ENCODE measurements around the gene RAI1.

Gene RAI1

GRCh38 chr17:17719199-17719940, 38.1 kb downstream of the RAI1 start:
- no peak for DNase-seq

GRCh38 chr17:17719966-17720543, 38.8 kb downstream of the RAI1 start:
- no peak for DNase-seq

- DNase-seq = no peak
Observed at GRCh38 chr17:17721140-17721668, 39.9 kb downstream of the RAI1 start.

- no peak for DNase-seq
Observed at GRCh38 chr17:17722081-17722905, 41.0 kb downstream of the RAI1 start.

- no peak for DNase-seq
Observed at GRCh38 chr17:17722906-17723353, 41.7 kb downstream of the RAI1 start.

- DNase-seq = no peak
Observed at GRCh38 chr17:17723354-17724261, 42.4 kb downstream of the RAI1 start.

- peak in 1 of 2 donors; percentile 15 for DNase-seq
Observed at GRCh38 chr17:17724307-17725010, 43.2 kb downstream of the RAI1 start.

- no peak for DNase-seq
Observed at GRCh38 chr17:17725011-17725751, 43.9 kb downstream of the RAI1 start.

GRCh38 chr17:17725752-17726457, 44.6 kb downstream of the RAI1 start:
- no peak for DNase-seq

GRCh38 chr17:17726458-17727060, 45.3 kb downstream of the RAI1 start:
- DNase-seq = no peak

- DNase-seq = no peak
Observed at GRCh38 chr17:17727111-17727659, 45.9 kb downstream of the RAI1 start.

- no peak for DNase-seq
Observed at GRCh38 chr17:17728146-17728545, 46.9 kb downstream of the RAI1 start.

- DNase-seq = no peak
Observed at GRCh38 chr17:17728550-17729251, 47.4 kb downstream of the RAI1 start.

- peak; percentile 72 to 73 for DNase-seq
Observed at GRCh38 chr17:17729620-17730249, 48.5 kb downstream of the RAI1 start.

- DNase-seq = no peak
Observed at GRCh38 chr17:17730250-17730935, 49.1 kb downstream of the RAI1 start.

GRCh38 chr17:17732444-17732843, 51.2 kb downstream of the RAI1 start:
- no peak for DNase-seq

- DNase-seq = no peak
Observed at GRCh38 chr17:17732892-17733670, 51.8 kb downstream of the RAI1 start.

Data from CD4-positive, alpha-beta T cell treated with Interleukin-4 for 1 hour (primary cell).